ENCODE data around the gene SAFB2. TPM values are rescaled to one million over a fixed set of nuclear protein-coding genes. Genes with fewer than 3 reads are reported as not detected.

The SAFB2 gene
- total and polyA plus RNA-seq, 10 of the 15 experiments (the other 5 are each of a cell fraction or from before 2014, with no cell fraction given): 4.5 to 89.2 (median 42.9) TPM

DNA sequence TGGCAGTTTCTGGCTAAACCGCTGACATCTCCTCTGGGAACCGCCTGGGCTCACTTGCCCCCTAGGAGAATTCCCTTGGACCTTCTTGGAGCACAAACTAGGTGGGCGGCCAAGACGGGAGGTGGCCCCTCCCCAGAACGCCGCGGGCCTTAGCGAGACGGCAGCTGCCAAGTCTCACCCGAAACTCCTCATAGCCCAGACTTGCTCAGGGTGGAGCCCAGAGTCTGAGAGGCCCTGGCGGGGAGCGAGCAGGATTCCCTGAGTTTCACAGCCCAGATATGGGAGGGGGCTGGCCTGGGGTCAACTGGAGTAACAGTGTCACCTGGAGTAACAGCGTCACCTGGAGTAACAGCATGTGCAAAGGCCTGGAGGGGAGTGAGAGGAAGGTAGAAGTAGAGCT is 64.9 kb downstream of the SAFB2 start:
- Histone ChIP-seq H3K9ac (ENCODE audit: control insufficient read depth, insufficient read depth, low read length) (no peak overlapping the region), H3K9me3 (replicated peaks; ENCODE audit: control insufficient read depth, insufficient read depth, low read length) (no peaks in the 10 kb centered on the region; the same call in 2 of the 3 replicates), H2AFZ (ENCODE audit: control insufficient read depth, low read depth, low read length) (no peak overlapping the region), H4K20me1 (ENCODE audit: control insufficient read depth, insufficient read depth) (no peaks in the 10 kb centered on the region), H3K79me2 (ENCODE audit: control insufficient read depth, insufficient read depth, low read length) (no peaks in the 10 kb centered on the region), H3K36me3 (ENCODE audit: control insufficient read depth in 2 of 2, insufficient read depth in 2 of 2, low read length in 1 of 2) (no peaks in the 10 kb centered on the region), H3K4me1 (ENCODE audit: control insufficient read depth, insufficient read depth, low read length) (no peaks in the 10 kb centered on the region), H3K27me3 (replicated peaks in 1 of 2; ENCODE audit: control insufficient read depth in 2 of 2, insufficient read depth in 2 of 2, low read length in 1 of 2) (no peaks in the 10 kb centered on the region), H3K4me3 (no peak overlapping the region), H3K27ac (ENCODE audit: control insufficient read depth, insufficient read depth) (no peak overlapping the region), H3K4me2 (ENCODE audit: control insufficient read depth, insufficient read depth) (no peak overlapping the region)
- RAD21 ChIA-PET (ENCODE audit: unreplicated experiment): no interaction called here
- POLR2A ChIA-PET: no interaction called here
- WGBS (ENCODE audit: insufficient coverage, insufficient replicate concordance, low lambda C conversion rate, missing lambda C conversion rate): 43% methylated on average over 13 of the region's 13 CpGs
- no peak for ATAC-seq
- no peak for FAIRE-seq
- intact Hi-C loops (cut with micrococcal nuclease; ENCODE audit: unreplicated experiment) (no loop called here), in situ Hi-C loops (cut with MboI) (no loop called here)
- no peak for DNase-seq (ENCODE audit: low read depth, low spot score)
- CTCF ChIA-PET: interaction anchor here (2.3 kb wide), 1 partner anchor 10 kb away, joined by 6 read pairs; no protein-coding TSS in a partner anchor
- BruUV-seq (replicated peaks): no TSS peak
- SMC1A ChIA-PET (ENCODE audit: uncharacterized antibody, unreplicated experiment): no interaction called here
- TF ChIP-seq SREBF2 (IDR thresholded peaks at IDR 0.05; ENCODE audit: low read length): no peak

DNA sequence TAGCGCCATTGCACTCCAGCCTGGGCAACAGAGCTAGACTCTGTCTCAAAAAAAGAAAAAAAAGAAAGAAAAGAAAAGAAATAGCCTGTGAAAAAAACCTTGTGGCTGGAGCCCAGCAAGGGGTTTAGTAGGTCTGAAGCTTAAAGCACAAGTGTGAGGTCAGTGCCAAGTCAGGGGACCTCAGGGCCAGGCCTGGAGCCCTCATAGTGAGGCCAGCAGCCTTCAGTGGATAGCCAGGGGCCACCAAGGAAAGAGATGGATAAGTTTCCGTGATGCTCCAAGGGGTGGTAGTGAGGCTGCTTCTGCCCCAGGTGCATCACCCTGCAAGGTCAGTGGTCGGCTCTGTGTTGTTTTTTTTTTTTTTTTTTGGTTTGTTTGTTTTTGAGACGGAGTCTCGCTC is 67.7 kb downstream of the SAFB2 start:
- ChIA-PET POLR2A (no interaction called here), CTCF (no interaction called here), SMC1A (ENCODE audit: uncharacterized antibody, unreplicated experiment) (no interaction called here), RAD21 (ENCODE audit: unreplicated experiment) (no interaction called here)
- no peak for FAIRE-seq
- intact Hi-C loops (cut with micrococcal nuclease; ENCODE audit: unreplicated experiment): no loop called here
- no peaks in the 10 kb centered on the region for H3K79me2 ChIP-seq (ENCODE audit: control insufficient read depth, insufficient read depth, low read length)
- H3K4me2 ChIP-seq (ENCODE audit: control insufficient read depth, insufficient read depth): no peak overlapping the region
- no peaks in the 10 kb centered on the region for H3K27me3 ChIP-seq (replicated peaks in 1 of 2; ENCODE audit: control insufficient read depth in 2 of 2, insufficient read depth in 2 of 2, low read length in 1 of 2)
- no peaks in the 10 kb centered on the region for H4K20me1 ChIP-seq (ENCODE audit: control insufficient read depth, insufficient read depth)
- BruUV-seq (replicated peaks): no TSS peak
- in situ Hi-C loops (cut with MboI): no loop called here
- 60% methylated on average over 5 of the region's 5 CpGs for WGBS (ENCODE audit: insufficient coverage, insufficient replicate concordance, low lambda C conversion rate, missing lambda C conversion rate)
- H2AFZ ChIP-seq (ENCODE audit: control insufficient read depth, low read depth, low read length): no peak overlapping the region
- H3K9ac ChIP-seq (ENCODE audit: control insufficient read depth, insufficient read depth, low read length): no peak overlapping the region
- H3K36me3 ChIP-seq (ENCODE audit: control insufficient read depth in 2 of 2, insufficient read depth in 2 of 2, low read length in 1 of 2): no peaks in the 10 kb centered on the region
- H3K9me3 ChIP-seq (replicated peaks; ENCODE audit: control insufficient read depth, insufficient read depth, low read length): no peaks in the 10 kb centered on the region
- H3K4me1 ChIP-seq (ENCODE audit: control insufficient read depth, insufficient read depth, low read length): no peaks in the 10 kb centered on the region
- TF ChIP-seq SMAD5 (IDR thresholded peaks at IDR 0.05; ENCODE audit: low read depth) (no peak), SMC3 (IDR thresholded peaks at IDR 0.05; ENCODE audit: borderline replicate concordance, low read length) (no peak), ETV6 (conservative IDR thresholded peaks at IDR 0.05 in 1 of 2, IDR thresholded peaks at IDR 0.05 in 1 of 2; ENCODE audit: borderline replicate concordance in 1 of 2, low read depth in 1 of 2) (no peak), ZNF217 (IDR thresholded peaks at IDR 0.05) (no peak), ZNF274 (IDR thresholded peaks at IDR 0.05; ENCODE audit: insufficient read depth, insufficient read length) (no peak), POLR2AphosphoS5 (IDR thresholded peaks at IDR 0.05; ENCODE audit: low read length) (no peak), ZZZ3 (IDR thresholded peaks at IDR 0.05; ENCODE audit: control insufficient read depth, insufficient read length, low read depth) (no peak)
- TF ChIP-seq, protein P1, sequence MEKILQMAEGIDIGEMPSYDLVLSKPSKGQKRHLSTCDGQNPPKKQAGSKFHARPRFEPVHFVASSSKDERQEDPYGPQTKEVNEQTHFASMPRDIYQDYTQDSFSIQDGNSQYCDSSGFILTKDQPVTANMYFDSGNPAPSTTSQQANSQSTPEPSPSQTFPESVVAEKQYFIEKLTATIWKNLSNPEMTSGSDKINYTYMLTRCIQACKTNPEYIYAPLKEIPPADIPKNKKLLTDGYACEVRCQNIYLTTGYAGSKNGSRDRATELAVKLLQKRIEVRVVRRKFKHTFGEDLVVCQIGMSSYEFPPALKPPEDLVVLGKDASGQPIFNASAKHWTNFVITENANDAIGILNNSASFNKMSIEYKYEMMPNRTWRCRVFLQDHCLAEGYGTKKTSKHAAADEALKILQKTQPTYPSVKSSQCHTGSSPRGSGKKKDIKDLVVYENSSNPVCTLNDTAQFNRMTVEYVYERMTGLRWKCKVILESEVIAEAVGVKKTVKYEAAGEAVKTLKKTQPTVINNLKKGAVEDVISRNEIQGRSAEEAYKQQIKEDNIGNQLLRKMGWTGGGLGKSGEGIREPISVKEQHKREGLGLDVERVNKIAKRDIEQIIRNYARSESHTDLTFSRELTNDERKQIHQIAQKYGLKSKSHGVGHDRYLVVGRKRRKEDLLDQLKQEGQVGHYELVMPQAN (conservative IDR thresholded peaks at IDR 0.05): no peak
- ATAC-seq: no peak
- H3K27ac ChIP-seq (ENCODE audit: control insufficient read depth, insufficient read depth): no peak overlapping the region
- DNase-seq (ENCODE audit: low read depth, low spot score): no peak
- no peak overlapping the region for H3K4me3 ChIP-seq
